Rectal smooth muscle tissue (tissue), 1 donor: ENCODE data around the gene PODNL1.

Source experiments
- H3K27ac ChIP-seq: one replicate; pipeline ENCODE4 v1.7.0; 2013; ENCODE audit warnings: low read depth, low read length, inconsistent platforms
- H3K27me3 ChIP-seq: one replicate; pipeline ENCODE4 v1.7.0; 2013; ENCODE audit warnings: low read length; ENCODE audit not compliant: control insufficient read depth, insufficient read depth
- H3K36me3 ChIP-seq: one replicate; pipeline ENCODE4 v1.7.0; 2013; ENCODE audit warnings: low read length; ENCODE audit not compliant: control insufficient read depth, insufficient read depth
- H3K4me1 ChIP-seq: one replicate; pipeline ENCODE4 v1.7.0; 2013; ENCODE audit warnings: low read length; ENCODE audit not compliant: control insufficient read depth, insufficient read depth
- H3K4me3 ChIP-seq: one replicate; pipeline ENCODE4 v1.7.0; 2013; ENCODE audit warnings: low read length
- H3K9ac ChIP-seq: one replicate; pipeline ENCODE4 v1.7.0; 2013; ENCODE audit warnings: low read length

PODNL1 gene, protein sequence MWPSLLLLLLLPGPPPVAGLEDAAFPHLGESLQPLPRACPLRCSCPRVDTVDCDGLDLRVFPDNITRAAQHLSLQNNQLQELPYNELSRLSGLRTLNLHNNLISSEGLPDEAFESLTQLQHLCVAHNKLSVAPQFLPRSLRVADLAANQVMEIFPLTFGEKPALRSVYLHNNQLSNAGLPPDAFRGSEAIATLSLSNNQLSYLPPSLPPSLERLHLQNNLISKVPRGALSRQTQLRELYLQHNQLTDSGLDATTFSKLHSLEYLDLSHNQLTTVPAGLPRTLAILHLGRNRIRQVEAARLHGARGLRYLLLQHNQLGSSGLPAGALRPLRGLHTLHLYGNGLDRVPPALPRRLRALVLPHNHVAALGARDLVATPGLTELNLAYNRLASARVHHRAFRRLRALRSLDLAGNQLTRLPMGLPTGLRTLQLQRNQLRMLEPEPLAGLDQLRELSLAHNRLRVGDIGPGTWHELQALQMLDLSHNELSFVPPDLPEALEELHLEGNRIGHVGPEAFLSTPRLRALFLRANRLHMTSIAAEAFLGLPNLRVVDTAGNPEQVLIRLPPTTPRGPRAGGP

DNA sequence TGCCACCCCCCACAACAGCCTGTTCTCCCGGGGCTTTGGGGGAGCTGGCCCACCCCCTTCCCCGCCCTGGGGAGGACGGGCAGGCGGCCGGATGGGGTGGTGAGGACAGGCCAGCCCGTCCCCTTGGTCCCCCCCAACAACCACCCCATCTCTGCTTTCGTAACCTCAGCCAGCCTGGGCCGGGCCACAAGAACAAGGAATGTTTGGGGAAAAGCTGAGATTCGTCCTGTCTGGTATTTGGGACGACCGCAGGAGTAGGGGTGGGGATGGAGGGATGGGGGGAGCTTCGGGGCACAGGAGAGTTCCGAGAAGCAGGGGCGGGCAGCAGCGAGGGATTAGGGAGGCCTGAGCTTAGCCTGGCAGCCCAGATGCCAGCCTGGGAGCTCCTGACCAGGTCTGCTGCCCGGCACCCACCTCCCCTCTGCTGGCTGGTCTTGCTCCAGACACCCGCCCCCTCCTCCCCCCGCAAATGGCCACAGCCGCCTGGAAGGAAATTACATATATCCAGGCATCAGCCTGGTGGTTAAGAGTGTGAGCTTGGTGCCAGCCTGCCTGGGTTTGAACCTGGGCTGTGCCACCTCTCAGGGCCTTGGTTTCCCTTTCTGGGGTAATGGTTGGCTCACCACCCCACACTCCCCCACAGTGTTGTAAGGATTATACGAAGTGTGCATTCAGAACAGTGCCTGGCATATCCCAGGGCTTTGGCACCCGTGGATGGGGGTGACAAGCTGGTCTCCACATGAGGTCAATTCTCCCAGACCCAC is at the start of gene PODNL1:
Gene PODNL1, minus strand, starts transcription at position 117 of the 764 bp plus-strand sequence. CDS start 236 bp downstream, outside the sequence.
- Histone ChIP-seq H3K27ac (no peak within 1 kb of the TSS), H3K9ac (no peak within 1 kb of the TSS), H3K27me3 (peaks cover 4% of the 10 kb centered on the region), H3K4me3 (no peak within 1 kb of the TSS), H3K36me3 (no peaks in the 10 kb centered on the region), H3K4me1 (no peaks in the 10 kb centered on the region)

DNA sequence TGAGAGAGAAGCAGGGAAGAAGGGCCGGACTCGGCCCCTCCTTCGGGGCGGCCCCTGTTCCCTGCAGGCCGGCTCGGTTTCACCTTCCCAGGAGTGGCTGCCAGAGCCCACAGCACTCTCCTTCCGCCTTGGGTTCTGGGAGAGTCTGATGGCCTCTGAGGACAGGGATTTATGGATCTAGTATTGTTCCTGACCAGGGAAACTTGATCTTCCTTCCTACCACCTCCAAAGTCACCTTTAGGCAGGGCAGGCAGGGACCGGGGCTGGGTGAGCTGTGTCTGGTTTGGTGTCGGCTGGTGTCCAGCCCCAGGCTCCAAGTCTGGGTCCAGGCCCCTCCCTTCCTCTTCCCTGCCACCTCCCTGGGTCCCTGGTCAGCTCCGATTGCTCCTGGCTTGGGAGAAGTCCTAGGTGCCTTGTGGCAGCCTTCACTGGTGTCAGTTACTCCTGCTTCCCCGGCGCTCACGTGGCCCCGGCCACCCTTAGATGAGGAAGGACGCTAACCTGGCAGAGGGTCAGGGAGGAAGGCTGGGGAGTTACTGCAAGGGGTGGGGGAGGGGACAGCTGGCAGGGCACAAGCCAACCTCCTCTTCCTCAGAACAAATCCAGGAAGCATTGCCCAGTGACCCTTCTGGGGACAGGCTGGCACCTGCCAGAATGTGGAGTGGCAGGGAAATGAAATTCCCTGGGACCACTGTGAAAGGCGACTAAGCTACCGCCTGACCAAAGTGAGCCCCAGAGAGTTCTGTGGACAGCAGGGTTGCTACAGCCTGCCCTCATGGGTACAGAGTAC is 49.1 kb upstream of the PODNL1 start:
- no peak overlapping the region for H3K9ac ChIP-seq
- H3K4me3 ChIP-seq, result peak overlapping the region; percentile 11
- H3K36me3 ChIP-seq, result no peaks in the 10 kb centered on the region
- no peaks in the 10 kb centered on the region for H3K4me1 ChIP-seq
- peak overlapping the region; percentile 38 for H3K27ac ChIP-seq
- H3K27me3 ChIP-seq, result no peaks in the 10 kb centered on the region

- peak overlapping the region; percentile 38 for H3K27ac ChIP-seq
- H3K9ac ChIP-seq, result no peak overlapping the region
- no peaks in the 10 kb centered on the region for H3K36me3 ChIP-seq
- H3K4me3 ChIP-seq, result peak overlapping the region; percentile 11
- H3K4me1 ChIP-seq, result no peaks in the 10 kb centered on the region
- H3K27me3 ChIP-seq, result no peaks in the 10 kb centered on the region
Measured at GRCh38 chr19:13986348-13986904, 48.2 kb upstream of the PODNL1 start.

DNA sequence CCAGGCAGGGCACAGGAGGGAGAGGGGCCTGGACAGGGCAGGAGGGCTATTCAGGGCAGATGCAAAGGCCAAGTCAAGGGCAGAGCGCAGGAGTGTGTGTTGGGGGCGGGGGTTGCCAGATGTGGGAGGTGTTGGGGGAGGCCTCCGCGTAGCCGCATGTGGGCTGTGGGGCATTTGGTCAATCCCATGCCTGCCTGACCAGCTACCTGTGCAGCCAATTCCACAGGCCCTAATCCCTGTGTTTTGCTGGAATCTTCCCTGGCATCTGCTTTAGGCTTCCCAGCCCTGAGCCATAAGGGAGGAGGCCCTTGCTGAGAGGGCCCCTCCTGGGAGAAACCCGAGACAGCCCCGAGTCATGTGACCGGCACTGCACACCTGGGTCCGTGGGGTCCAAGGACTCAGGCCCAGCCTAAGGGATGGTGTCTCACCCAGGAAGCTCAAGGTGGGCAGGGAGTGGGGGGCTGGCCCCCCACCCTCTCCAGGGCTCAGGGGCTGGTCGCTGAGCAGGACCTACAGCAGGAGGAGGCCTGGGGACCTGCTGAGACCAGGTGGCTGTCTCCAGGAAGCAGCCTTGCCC is 47.6 kb upstream of the PODNL1 start:
- Histone ChIP-seq H3K27me3 (no peaks in the 10 kb centered on the region), H3K36me3 (no peaks in the 10 kb centered on the region), H3K9ac (no peak overlapping the region), H3K4me1 (no peaks in the 10 kb centered on the region), H3K27ac (no peak overlapping the region), H3K4me3 (peak overlapping the region; percentile 11)

DNA sequence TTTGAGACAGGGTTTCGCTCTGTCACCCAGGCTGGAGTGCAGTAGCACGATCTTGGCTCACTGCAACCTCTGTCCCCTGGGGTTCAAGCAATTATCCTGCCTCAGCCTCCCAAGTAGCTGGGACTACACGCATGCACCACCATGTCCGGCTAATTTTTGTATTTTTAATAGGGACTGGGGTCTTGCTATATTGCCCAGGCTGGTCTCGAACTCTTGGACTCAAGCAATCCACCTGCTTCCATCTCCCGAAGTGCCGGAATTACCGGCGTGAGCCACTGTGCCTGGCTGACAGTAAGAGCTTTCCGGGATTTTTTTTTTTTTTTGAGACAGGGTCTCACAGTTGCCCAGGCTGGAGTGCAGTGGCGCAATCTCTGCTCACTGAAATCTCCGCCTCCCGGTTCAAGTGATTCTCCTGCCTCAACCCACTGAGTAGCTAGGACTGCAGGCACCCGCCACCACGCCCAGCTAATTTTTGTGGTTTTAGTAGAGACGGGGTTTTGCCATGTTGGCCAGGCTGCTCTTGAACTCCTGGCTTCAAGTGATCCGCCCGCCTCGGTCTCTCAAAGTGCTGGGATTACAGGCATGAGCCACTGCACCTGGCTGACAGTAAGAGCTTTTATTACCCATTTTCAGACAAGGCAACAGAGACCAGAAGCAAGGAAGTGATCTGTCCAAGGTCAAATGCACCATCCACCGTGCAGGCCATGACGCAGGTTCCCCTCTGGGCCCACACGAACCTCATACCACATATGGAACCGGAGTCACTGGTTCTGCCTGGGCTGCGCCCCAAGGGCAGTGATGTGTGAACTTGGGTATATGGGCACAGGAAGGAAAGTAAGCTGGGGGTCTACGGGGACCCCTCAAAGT is 46.9 kb upstream of the PODNL1 start:
- Histone ChIP-seq H3K27ac (no peak overlapping the region), H3K9ac (no peak overlapping the region), H3K36me3 (no peaks in the 10 kb centered on the region), H3K27me3 (no peaks in the 10 kb centered on the region), H3K4me3 (no peak overlapping the region), H3K4me1 (no peaks in the 10 kb centered on the region)

GRCh38 chr19:13984186-13984585 is 46.0 kb upstream of the PODNL1 start:
- H3K27ac ChIP-seq, result no peak overlapping the region

GRCh38 chr19:13983213-13983889 is 45.1 kb upstream of the PODNL1 start:
- H3K27ac ChIP-seq, result no peak overlapping the region
- H3K27me3 ChIP-seq, result peaks cover 3% of the 10 kb centered on the region
- H3K9ac ChIP-seq, result no peak overlapping the region
- H3K4me3 ChIP-seq, result no peak overlapping the region
- no peaks in the 10 kb centered on the region for H3K36me3 ChIP-seq
- H3K4me1 ChIP-seq, result peaks cover 4% of the 10 kb centered on the region

More at GRCh38 chr19:13984186-13984585, 46.0 kb upstream of the PODNL1 start:
- Histone ChIP-seq H3K4me1 (peaks cover 3% of the 10 kb centered on the region), H3K9ac (no peak overlapping the region), H3K36me3 (no peaks in the 10 kb centered on the region), H3K27me3 (peaks cover 3% of the 10 kb centered on the region), H3K4me3 (no peak overlapping the region)

GRCh38 chr19:13982773-13983172 is 44.6 kb upstream of the PODNL1 start:
- Histone ChIP-seq H3K27me3 (peaks cover 3% of the 10 kb centered on the region), H3K4me1 (peaks cover 8% of the 10 kb centered on the region), H3K27ac (no peak overlapping the region), H3K9ac (no peak overlapping the region), H3K36me3 (no peaks in the 10 kb centered on the region), H3K4me3 (no peak overlapping the region)

- peaks cover 3% of the 10 kb centered on the region for H3K27me3 ChIP-seq
- no peak overlapping the region for H3K27ac ChIP-seq
- no peaks in the 10 kb centered on the region for H3K36me3 ChIP-seq
- no peak overlapping the region for H3K9ac ChIP-seq
- no peak overlapping the region for H3K4me3 ChIP-seq
- peaks cover 8% of the 10 kb centered on the region for H3K4me1 ChIP-seq
Measured at GRCh38 chr19:13981988-13982501, 43.8 kb upstream of the PODNL1 start.

DNA sequence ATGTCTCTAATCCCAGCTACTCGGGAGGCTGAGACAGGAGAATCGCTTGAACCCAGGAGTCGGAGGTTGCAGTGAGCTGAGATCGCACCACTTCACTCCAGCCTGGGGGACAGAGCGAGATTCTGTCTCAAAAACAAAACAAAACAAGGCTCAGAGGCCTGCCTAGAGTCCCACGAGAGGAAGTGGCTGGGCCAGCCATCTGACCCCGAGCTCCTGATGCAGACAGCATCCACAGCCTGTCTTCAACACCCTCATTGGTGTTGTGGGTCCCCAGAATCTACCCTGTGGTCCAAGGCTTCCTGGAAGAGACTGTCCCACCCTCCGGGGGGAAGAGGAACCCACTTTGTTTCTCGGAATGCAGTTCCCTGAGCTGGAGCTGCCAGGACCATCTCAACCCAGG is 43.2 kb upstream of the PODNL1 start:
- Histone ChIP-seq H3K27me3 (peaks cover 3% of the 10 kb centered on the region), H3K4me3 (no peak overlapping the region), H3K36me3 (no peaks in the 10 kb centered on the region)

More for the DNA sequence above, 43.2 kb upstream of the PODNL1 start:
- no peak overlapping the region for H3K9ac ChIP-seq
- H3K27ac ChIP-seq, result no peak overlapping the region
- H3K4me1 ChIP-seq, result peaks cover 8% of the 10 kb centered on the region
